ENCODE data around the gene CLK3.
A peak's percentile ranks its signal among the peaks of the same experiment; 100 is the strongest.

CLK3 gene

DNA sequence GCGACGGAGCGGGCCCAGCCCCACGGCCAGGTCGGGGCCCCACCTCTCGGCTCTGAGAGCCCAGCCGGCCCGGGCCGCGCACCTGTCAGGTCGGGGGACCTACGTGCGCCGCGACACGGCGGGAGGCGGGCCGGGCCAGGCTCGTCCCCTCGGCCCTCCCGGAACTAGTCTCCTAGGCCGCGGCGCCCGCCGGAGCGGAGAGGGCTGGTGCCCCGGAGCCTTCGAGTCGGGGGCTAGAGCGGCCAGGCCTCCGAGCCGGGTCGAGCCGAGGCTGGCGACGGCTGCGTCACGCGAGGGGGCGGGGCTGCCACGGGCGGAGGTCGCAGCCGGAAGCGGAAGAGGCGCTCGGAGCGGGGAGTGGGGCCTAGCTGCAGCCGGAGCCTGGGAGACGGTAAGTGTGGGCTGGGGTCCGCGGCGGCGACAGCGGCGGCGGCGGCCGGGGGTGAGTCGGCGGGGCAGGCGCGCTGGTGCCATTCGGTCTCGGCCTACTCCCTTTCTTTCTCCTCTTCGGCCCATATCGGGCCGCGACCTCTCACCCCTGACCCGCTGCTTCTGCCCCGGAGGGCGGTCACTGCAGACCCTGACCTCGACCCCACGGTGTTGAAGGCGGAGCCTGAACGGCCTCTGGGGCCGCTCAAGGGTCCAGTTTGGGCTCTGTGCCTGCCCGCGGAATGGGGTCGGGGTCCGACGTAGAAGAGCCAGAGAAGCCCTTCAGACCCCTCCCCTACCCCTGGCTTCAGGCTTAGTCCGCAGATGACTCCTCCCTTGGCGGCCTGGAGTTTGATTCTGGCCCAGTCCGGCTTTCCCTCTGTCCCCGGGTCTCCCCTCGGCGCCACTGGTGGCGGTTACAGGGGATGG lies at the start of gene CLK3:
Gene CLK3 (plus strand): TSS at position 329 of the 858 bp plus-strand sequence. CDS start 3,361 bp downstream, outside the sequence.
- Mint-ChIP-seq H3K27me3 (no peaks in the 10 kb centered on the region), H3K9me3 (ENCODE audit: low read depth) (no peaks in the 10 kb centered on the region), H3K36me3 (no peaks in the 10 kb centered on the region), H3K4me1 (ENCODE audit: low read depth) (peaks cover 35% of the 10 kb centered on the region), H3K4me3 (peak within 1 kb of the TSS; percentile 91), H3K27ac (peak within 1 kb of the TSS; percentile 92)

DNA sequence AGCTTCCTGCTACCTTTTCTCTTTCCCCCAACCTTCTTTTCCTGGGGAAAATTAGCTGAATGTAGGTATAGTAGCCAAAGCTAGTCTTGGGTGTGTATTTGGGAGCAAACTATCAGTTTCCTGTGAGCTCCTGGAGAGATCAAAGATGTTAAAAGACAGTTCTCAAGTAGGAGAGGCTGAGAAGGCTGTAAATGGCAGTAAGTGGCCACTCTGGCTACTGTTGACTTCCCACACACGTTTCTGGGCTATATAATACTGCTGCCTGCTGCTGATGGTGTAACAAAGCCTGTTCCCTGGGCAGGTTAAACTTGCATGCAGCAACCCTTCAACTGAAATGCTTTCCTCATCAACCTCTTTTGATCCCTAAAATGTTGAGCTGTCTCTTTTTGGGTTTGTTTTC lies 47.0 kb upstream of the CLK3 start:
- Mint-ChIP-seq H3K27ac (no peak overlapping the region), H3K4me3 (no peak overlapping the region), H3K27me3 (no peaks in the 10 kb centered on the region), H3K4me1 (ENCODE audit: low read depth) (peaks cover 34% of the 10 kb centered on the region), H3K9me3 (ENCODE audit: low read depth) (no peaks in the 10 kb centered on the region), H3K36me3 (peaks cover 7% of the 10 kb centered on the region)

DNA sequence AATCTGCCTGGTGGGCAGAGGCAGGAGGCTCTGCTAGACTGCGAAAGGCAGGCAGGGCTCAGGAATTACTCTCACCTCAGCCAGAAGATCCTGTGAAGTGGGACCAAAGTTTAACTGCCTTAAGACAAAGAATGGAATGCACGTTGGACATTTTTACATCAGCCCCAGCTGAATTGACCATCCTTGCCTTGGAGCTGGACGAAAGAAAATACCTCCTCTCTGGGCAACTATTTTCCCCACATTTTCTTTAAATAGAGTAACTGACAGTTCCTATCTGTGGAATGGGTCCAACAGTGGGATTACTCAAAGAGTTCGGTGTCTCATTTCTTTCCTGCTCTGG lies 45.9 kb upstream of the CLK3 start:
- no peaks in the 10 kb centered on the region for H3K9me3 Mint-ChIP-seq (ENCODE audit: low read depth)

DNA sequence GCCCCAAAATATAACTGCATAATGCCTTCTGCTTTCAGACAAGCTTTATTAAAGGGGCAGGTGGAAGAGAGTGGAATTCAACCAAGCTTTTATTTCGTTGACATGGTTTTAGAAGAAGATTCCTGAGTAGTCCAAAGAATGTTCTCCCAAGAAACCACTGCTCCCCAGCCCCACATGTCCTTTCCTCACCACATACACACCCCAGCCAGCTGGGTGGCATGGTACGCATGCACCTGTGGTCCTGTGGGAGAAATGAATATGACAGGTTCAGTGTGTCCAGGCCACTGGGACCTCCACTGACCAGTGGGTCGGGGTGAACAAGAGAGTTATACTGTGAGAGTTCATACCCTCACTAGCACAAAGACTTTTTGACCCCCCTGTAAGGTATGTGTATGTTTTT lies 44.4 kb upstream of the CLK3 start:
- Mint-ChIP-seq H3K4me3 (no peak overlapping the region), H3K27ac (no peak overlapping the region), H3K4me1 (ENCODE audit: low read depth) (peaks cover 22% of the 10 kb centered on the region), H3K27me3 (no peaks in the 10 kb centered on the region), H3K36me3 (peaks cover 9% of the 10 kb centered on the region), H3K9me3 (ENCODE audit: low read depth) (no peaks in the 10 kb centered on the region)

More for the DNA sequence above, 45.9 kb upstream of the CLK3 start:
- H3K4me3 Mint-ChIP-seq: no peak overlapping the region
- H3K27ac Mint-ChIP-seq: no peak overlapping the region
- H3K27me3 Mint-ChIP-seq: no peaks in the 10 kb centered on the region
- H3K36me3 Mint-ChIP-seq: peaks cover 9% of the 10 kb centered on the region
- H3K4me1 Mint-ChIP-seq (ENCODE audit: low read depth): peaks cover 28% of the 10 kb centered on the region

DNA sequence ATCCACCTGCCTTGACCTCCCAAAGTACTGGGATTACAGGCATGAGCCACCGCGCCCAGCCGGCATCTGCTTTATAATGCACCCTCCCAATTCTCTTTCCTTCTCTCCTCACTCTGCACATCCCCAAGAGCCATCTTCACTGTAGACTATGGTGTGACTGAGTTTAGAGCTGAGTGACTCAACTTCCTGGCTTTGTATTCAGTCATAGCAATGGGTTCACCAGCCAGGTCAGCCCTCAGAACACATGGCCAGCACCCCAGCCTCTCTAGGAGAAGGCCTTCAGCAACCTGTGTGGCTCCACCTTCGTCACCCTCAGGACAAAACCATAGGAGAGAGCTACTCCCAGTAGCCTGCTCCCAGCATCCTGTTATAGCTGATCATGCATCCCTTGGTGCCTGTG lies 41.6 kb upstream of the CLK3 start:
- Mint-ChIP-seq H3K4me3 (no peak overlapping the region), H3K36me3 (peaks cover 5% of the 10 kb centered on the region), H3K9me3 (ENCODE audit: low read depth) (no peaks in the 10 kb centered on the region), H3K27me3 (no peaks in the 10 kb centered on the region), H3K27ac (peak overlapping the region; percentile 16), H3K4me1 (ENCODE audit: low read depth) (peaks cover 2% of the 10 kb centered on the region)

DNA sequence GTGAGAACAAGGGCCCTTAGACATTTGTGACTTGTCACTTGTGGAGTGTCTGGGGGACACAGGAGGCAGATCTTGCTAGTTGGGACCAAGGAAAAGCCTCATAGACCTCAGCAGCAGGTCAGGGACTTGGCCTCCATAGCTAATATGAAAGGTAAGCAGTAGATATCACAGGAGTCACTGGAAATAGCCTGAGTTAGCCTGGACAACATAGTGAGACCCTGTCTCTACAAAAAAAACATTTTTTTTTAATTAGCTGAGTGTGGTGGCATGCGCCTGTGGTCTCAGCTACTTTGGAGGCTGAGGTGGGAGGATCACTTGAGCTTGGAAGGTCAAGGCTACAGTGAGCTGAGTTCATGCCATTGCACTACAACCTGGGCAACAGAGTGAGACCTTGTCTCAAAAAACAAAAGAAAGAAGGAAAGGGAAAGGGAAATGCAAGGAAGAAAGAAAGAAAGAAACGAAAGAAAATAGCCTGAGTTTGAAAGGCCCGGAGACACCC lies 37.1 kb upstream of the CLK3 start:
- Mint-ChIP-seq H3K27me3 (no peaks in the 10 kb centered on the region), H3K27ac (no peak overlapping the region), H3K36me3 (peaks cover 2% of the 10 kb centered on the region), H3K4me3 (no peak overlapping the region), H3K9me3 (ENCODE audit: low read depth) (no peaks in the 10 kb centered on the region), H3K4me1 (ENCODE audit: low read depth) (peaks cover 2% of the 10 kb centered on the region)

DNA sequence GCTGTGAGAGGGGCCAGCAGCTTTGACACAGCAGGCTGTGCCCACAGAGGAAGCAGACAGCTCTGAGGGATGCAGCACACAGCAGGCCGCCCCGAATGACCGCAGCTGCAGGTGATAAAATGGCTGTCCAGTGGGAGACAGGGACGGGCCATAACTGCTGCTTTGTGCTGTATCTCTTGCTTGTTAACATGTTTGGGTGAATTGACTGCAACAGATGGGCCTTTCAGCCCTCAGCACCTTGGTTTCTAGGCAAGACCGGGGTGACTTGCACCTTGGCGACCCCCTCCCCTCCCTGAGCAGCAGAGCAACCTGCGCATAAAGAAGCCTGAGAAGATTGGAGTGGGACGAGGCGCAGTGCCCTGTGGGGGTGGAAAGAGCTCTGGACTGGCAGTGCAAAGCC lies 36.6 kb upstream of the CLK3 start:
- H3K27ac Mint-ChIP-seq: no peak overlapping the region
- no peaks in the 10 kb centered on the region for H3K9me3 Mint-ChIP-seq (ENCODE audit: low read depth)
- peaks cover under 1% of the 10 kb centered on the region for H3K4me1 Mint-ChIP-seq (ENCODE audit: low read depth)
- H3K27me3 Mint-ChIP-seq: no peaks in the 10 kb centered on the region
- H3K36me3 Mint-ChIP-seq: peaks cover under 1% of the 10 kb centered on the region
- no peak overlapping the region for H3K4me3 Mint-ChIP-seq

DNA sequence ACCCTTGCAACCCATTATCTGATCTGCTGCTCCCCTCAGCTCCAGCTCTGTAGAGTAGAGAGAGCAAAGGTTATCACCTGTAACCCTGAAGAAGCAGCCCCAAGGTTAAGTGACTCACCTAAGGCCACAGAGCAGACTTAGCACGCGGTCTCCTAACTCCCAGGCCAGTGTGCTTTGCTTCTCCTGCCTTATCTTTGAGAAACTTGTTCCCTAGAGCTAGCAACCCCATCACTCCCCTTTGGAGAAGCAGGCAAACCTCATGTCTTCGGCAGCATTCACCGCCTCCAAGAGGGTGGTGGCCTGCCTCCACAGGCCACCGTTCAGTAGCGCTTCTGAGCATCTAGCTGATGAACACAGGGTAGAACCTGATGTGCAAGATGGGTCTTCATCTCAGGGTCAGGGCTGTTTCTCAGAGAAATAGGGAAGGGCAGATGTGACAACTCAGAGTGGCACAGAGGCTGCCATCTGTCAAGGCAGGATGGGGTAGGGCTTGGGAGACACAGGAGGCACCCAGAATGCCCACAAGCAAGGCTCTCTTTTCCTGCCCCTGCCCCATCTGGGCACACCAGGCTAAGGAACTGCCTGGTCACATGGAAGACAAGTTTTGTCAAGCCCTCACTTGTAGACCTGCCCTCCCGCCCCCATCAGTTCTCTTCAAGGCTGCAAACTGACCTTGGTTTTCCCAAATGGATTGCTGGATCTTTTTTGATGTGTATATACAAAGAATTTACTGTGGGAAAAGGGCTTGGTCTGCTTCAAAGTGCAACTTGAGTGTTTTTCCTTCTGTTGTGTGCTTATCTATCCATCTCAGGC lies 34.9 kb upstream of the CLK3 start:
- Mint-ChIP-seq H3K4me3 (no peak overlapping the region), H3K9me3 (ENCODE audit: low read depth) (no peaks in the 10 kb centered on the region), H3K4me1 (ENCODE audit: low read depth) (no peaks in the 10 kb centered on the region), H3K27ac (peak overlapping the region; percentile 34), H3K27me3 (no peaks in the 10 kb centered on the region), H3K36me3 (no peaks in the 10 kb centered on the region)

DNA sequence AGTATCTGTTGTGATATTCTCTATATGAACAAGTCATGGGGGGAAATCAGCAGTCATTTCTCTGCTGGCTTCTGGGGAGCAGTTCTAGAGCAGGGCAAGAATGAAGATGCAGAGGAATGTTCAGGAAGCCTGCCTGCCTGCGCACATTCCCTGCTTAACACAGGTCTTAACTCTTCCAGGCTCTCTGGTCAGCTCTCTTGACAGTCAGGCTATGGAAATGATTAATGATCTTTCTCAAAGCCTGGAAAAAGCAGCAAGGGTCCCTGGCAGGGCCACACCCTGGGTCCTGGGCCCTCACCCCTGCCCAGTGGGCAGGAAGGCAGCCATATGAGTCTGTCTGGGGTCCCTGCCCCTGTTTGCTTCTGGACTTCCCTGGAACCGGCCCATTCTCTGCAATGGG lies 31.4 kb upstream of the CLK3 start:
- Mint-ChIP-seq H3K27me3 (no peaks in the 10 kb centered on the region), H3K27ac (no peak overlapping the region), H3K4me3 (no peak overlapping the region), H3K36me3 (peaks cover 3% of the 10 kb centered on the region), H3K9me3 (ENCODE audit: low read depth) (no peaks in the 10 kb centered on the region), H3K4me1 (ENCODE audit: low read depth) (no peaks in the 10 kb centered on the region)

DNA sequence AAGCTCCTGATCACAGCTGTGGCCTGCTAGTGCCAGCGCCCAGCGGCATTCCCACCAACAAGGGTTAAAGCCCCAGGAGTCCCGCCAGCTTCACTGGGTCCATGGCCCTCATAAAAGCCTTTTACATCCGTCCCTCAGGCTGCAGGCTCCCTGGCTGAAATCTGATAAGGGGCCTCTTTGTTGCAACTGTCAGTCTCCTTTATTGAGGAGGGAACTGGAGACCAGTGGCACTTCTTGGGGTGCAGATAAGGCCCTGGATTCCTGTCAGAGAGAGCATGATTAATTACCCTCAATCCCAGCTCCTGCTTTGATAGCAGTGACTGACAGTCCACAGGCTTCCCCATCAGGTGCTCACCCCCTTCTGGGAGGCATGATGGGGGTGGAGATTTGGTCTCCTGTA lies 30.9 kb upstream of the CLK3 start:
- H3K36me3 Mint-ChIP-seq: peaks cover 3% of the 10 kb centered on the region
- H3K27ac Mint-ChIP-seq: no peak overlapping the region
- no peak overlapping the region for H3K4me3 Mint-ChIP-seq
- no peaks in the 10 kb centered on the region for H3K9me3 Mint-ChIP-seq (ENCODE audit: low read depth)
- no peaks in the 10 kb centered on the region for H3K4me1 Mint-ChIP-seq (ENCODE audit: low read depth)
- H3K27me3 Mint-ChIP-seq: no peaks in the 10 kb centered on the region

DNA sequence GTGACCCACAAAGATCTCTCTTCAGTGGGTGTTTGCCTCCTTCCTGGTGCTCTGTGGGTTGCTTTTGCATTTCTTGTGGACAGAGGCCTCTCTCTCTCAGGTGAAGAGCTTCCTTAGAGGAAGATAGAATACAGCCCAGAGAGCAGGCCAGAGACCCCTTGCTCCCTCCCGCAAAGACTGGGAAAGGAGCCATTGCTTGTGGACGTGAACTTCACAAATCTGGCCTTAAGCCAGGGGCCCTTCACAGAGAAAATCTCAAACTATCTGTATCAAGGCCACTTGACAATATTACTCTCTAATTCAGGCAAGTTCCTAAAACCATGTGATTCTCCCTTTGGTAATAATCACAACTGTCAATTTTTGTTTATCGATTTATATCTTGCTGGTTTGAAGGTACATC lies 30.4 kb upstream of the CLK3 start:
- Mint-ChIP-seq H3K27ac (no peak overlapping the region), H3K36me3 (peaks cover 3% of the 10 kb centered on the region), H3K4me3 (no peak overlapping the region), H3K27me3 (no peaks in the 10 kb centered on the region), H3K9me3 (ENCODE audit: low read depth) (no peaks in the 10 kb centered on the region), H3K4me1 (ENCODE audit: low read depth) (no peaks in the 10 kb centered on the region)

DNA sequence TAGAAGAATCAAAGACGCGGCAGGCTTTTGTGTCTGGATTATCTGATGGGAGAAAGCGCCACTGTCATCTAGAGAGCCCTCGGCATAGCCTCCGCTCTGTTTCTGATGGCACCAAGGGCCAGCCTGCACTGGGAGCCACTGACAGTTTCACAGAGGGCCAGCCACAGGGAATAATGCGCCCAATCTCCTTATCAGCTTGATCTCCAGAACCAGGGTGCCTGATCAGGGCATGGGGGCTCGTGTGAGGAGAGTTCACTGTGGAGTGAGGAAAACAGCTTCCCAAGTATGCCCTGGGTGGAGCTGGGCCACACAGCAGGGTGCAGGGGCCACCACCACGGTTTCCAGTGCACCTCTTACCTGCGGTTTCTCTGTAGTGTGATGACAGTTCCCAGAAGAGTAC lies 29.8 kb upstream of the CLK3 start:
- H3K9me3 Mint-ChIP-seq (ENCODE audit: low read depth): no peaks in the 10 kb centered on the region
- H3K4me3 Mint-ChIP-seq: no peak overlapping the region
- H3K4me1 Mint-ChIP-seq (ENCODE audit: low read depth): no peaks in the 10 kb centered on the region
- H3K27me3 Mint-ChIP-seq: no peaks in the 10 kb centered on the region
- H3K36me3 Mint-ChIP-seq: peaks cover 3% of the 10 kb centered on the region
- no peak overlapping the region for H3K27ac Mint-ChIP-seq

DNA sequence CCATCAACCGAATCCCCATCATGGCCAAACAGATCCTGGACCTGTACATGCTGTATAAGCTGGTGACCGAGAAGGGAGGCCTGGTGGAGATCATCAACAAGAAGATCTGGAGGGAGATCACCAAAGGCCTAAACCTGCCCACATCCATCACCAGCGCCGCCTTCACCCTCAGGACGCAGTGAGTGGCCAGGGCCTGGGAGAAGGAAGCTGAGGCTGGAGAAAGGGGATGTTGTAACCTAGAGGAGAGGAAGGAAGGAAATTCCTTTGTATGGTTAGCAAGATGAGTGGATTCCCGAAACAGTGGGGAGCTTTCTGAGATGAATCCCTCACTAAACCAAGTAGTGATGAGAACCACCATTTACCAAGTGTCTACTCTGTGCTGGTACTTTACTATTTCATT lies 25.8 kb upstream of the CLK3 start:
- peaks cover 3% of the 10 kb centered on the region for H3K36me3 Mint-ChIP-seq
- H3K27ac Mint-ChIP-seq: no peak overlapping the region

DNA sequence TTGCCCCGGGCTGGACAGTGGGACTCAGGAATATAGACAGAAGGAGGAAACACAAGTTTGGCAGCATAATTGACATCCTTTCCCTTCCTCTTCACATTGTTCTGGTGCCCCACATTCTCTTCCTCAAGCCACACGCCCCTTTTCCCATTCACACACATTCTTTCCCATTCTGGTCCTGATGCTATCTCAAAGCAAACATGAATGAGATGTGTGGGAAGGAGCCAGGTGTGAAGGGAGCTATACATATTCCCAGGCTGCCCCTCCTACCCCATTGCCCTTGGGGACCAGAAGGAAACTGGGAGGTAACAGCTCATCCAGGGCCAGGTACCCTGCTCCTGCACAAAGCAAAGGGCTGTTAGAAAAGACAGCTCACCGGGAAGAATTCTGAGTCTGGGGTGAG lies 23.4 kb upstream of the CLK3 start:
- no peaks in the 10 kb centered on the region for H3K27me3 Mint-ChIP-seq
- no peaks in the 10 kb centered on the region for H3K36me3 Mint-ChIP-seq
- no peaks in the 10 kb centered on the region for H3K9me3 Mint-ChIP-seq (ENCODE audit: low read depth)
- H3K4me1 Mint-ChIP-seq (ENCODE audit: low read depth): no peaks in the 10 kb centered on the region
- H3K27ac Mint-ChIP-seq: no peak overlapping the region
- H3K4me3 Mint-ChIP-seq: no peak overlapping the region

More for the DNA sequence above, 25.8 kb upstream of the CLK3 start:
- no peak overlapping the region for H3K4me3 Mint-ChIP-seq
- H3K9me3 Mint-ChIP-seq (ENCODE audit: low read depth): no peaks in the 10 kb centered on the region
- H3K4me1 Mint-ChIP-seq (ENCODE audit: low read depth): no peaks in the 10 kb centered on the region
- no peaks in the 10 kb centered on the region for H3K27me3 Mint-ChIP-seq

DNA sequence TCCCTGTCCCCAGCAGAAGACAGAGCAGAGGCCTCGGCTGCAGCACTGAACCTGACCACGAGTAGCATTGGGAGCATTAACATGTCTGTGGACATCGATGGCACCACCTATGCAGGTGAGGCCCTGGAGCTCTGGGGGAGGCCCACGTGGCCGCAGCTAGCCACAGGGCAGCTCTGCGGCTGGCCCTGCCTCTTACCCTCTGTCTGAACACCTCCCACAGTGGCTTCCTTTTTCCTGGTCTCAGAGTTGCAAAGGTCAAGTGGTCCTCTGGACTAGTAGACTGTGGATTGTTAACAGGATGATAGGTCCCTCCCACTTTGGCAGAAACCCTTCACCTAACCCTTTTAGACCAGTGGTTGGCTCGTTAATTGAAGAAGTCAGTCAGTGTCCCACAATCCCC lies 22.5 kb upstream of the CLK3 start:
- Mint-ChIP-seq H3K27me3 (no peaks in the 10 kb centered on the region), H3K27ac (no peak overlapping the region), H3K4me1 (ENCODE audit: low read depth) (peaks cover 4% of the 10 kb centered on the region), H3K4me3 (no peak overlapping the region), H3K36me3 (no peaks in the 10 kb centered on the region), H3K9me3 (ENCODE audit: low read depth) (no peaks in the 10 kb centered on the region)

All from activated naive CD8-positive, alpha-beta T cell (primary cell).